ENCODE results near the gene RHCG. TPM values are rescaled to one million over a fixed set of nuclear protein-coding genes. Genes with fewer than 3 reads are reported as not detected.

RHCG gene
- total and polyA plus RNA-seq, 2 of the 13 experiments (the other 11 are each of a cell fraction or from before 2014, with no cell fraction given) = not detected

DNA sequence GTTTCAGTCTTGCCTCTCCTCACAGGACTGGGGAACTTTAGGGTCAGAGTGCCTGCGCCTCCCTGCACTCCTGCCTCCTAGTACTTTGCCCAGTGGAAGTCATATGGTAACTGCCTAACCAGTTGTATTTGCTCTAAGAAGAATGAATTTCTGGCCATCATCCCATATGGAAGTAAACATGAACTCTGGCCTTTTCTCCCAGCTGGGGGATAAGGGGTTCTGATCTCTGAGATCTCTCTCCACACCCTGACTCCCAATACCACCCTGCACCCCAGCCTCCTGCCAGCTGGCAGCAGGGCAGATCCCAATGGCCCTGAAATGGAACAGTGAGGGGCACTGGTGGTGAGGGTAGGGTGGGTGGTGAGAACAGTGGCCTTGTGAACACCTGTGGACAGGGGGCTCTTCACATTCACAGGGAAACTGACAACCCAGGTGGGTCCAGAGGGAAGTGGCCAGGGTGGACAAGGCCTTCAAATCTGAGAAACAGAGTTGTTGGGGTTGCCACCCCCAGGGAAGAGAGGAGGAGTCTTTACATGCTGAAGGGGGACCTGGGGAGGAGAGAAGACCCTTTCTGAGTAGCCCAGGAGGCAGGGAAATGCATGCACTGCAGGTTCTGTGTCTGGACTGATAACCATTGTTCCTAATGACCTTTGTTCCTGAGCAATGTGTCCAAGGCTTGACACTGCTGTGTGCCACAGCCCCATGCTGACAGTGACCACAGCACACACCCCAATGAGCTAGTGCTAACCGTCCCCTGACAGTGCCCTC is 36.9 kb downstream of the RHCG start (continued):
- TF ChIP-seq, protein P1, sequence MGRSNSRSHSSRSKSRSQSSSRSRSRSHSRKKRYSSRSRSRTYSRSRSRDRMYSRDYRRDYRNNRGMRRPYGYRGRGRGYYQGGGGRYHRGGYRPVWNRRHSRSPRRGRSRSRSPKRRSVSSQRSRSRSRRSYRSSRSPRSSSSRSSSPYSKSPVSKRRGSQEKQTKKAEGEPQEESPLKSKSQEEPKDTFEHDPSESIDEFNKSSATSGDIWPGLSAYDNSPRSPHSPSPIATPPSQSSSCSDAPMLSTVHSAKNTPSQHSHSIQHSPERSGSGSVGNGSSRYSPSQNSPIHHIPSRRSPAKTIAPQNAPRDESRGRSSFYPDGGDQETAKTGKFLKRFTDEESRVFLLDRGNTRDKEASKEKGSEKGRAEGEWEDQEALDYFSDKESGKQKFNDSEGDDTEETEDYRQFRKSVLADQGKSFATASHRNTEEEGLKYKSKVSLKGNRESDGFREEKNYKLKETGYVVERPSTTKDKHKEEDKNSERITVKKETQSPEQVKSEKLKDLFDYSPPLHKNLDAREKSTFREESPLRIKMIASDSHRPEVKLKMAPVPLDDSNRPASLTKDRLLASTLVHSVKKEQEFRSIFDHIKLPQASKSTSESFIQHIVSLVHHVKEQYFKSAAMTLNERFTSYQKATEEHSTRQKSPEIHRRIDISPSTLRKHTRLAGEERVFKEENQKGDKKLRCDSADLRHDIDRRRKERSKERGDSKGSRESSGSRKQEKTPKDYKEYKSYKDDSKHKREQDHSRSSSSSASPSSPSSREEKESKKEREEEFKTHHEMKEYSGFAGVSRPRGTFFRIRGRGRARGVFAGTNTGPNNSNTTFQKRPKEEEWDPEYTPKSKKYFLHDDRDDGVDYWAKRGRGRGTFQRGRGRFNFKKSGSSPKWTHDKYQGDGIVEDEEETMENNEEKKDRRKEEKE (IDR thresholded peaks at IDR 0.05) = no peak
- TF ChIP-seq CENPT (CRISPR knock-in tag; IDR thresholded peaks at IDR 0.05; ENCODE audit: low read depth) (no peak), ZNF766 (CRISPR knock-in tag; IDR thresholded peaks at IDR 0.05; ENCODE audit: borderline replicate concordance) (no peak), ZBTB38 (CRISPR knock-in tag; IDR thresholded peaks at IDR 0.05) (no peak), NR2C2 (CRISPR knock-in tag; IDR thresholded peaks at IDR 0.05; ENCODE audit: borderline replicate concordance) (peak; percentile 60), ZBTB7B (CRISPR knock-in tag; IDR thresholded peaks at IDR 0.05) (peak; percentile 44; the same call in 1 of the 2 replicates), EHMT2 (IDR thresholded peaks at IDR 0.05; ENCODE audit: borderline replicate concordance, low read depth, low read length) (peak; percentile 67; the same call in 1 of the 2 replicates), ZNF501 (CRISPR knock-in tag; IDR thresholded peaks at IDR 0.05) (peak; percentile 56; the same call in 1 of the 2 replicates), CBX2 (IDR thresholded peaks at IDR 0.05; ENCODE audit: low read depth, low read length) (no peak), CBX2 (CRISPR knock-in tag; IDR thresholded peaks at IDR 0.05; ENCODE audit: low read depth) (no peak), SIN3B (IDR thresholded peaks at IDR 0.05; ENCODE audit: low read length) (no peak)
